Measurements from ENCODE around the gene EIF4G3. TPM values are rescaled to one million over a fixed set of nuclear protein-coding genes. Genes with fewer than 3 reads are reported as not detected.

The EIF4G3 gene
- total and polyA plus RNA-seq, 2 of the 8 experiments (the other 6 are each of a cell fraction or from before 2014, with no cell fraction given) = 47.5 to 66.6 TPM

GRCh38 chr1:21118167-21118566 lies 58.5 kb downstream of the EIF4G3 start:
- Histone ChIP-seq H3K4me3 (ENCODE audit: extremely low read depth in 1 of 4, insufficient read depth in 2 of 4, low read depth in 3 of 4, low read length in 4 of 4) (no peak overlapping the region), H2BK20ac (ENCODE audit: low read length) (no peak overlapping the region), H4K8ac (ENCODE audit: extremely low read depth, insufficient read depth, low read length) (no peak overlapping the region), H3K27ac (ENCODE audit: low read depth, low read length) (no peak overlapping the region), H3K27me3 (replicated peaks in 1 of 4; ENCODE audit: control insufficient read depth in 3 of 4, extremely low read depth in 1 of 4, insufficient read depth in 3 of 4, low read length in 3 of 4) (no peaks in the 10 kb centered on the region), H3K9ac (replicated peaks in 1 of 4; ENCODE audit: extremely low read depth in 1 of 4, low read depth in 3 of 4, low read length in 3 of 4) (no peak overlapping the region), H3K79me1 (ENCODE audit: low read depth, low read length) (no peaks in the 10 kb centered on the region; the same call in 1 of the 2 replicates), H4K20me1 (replicated peaks in 1 of 2; ENCODE audit: control insufficient read depth in 1 of 2, insufficient read depth in 2 of 2, low read length in 2 of 2) (peaks cover 3 to 4% of the 10 kb centered on the region in 2 experiments), H2AK5ac (ENCODE audit: low read depth, low read length) (no peak overlapping the region), H2BK12ac (ENCODE audit: low read depth, low read length) (no peak overlapping the region), H3K79me2 (ENCODE audit: control insufficient read depth in 1 of 2, insufficient read depth in 2 of 2, low read length in 2 of 2) (peaks cover 0 to 63% of the 10 kb centered on the region in 2 experiments; a peak in 2 of 4 replicates), H3K23ac (ENCODE audit: insufficient read length) (no peak overlapping the region), H3K56ac (replicated peaks; ENCODE audit: insufficient read length, low read depth, low read length) (no peak overlapping the region), H3K9me3 (ENCODE audit: insufficient read depth in 2 of 2, low read depth in 1 of 2, low read length in 1 of 2) (no peaks in the 10 kb centered on the region), H3K36me3 (ENCODE audit: control insufficient read depth in 2 of 4, insufficient read depth in 4 of 4, low read length in 3 of 4) (no peaks in the 10 kb centered on the region; a peak in 1 of 8 replicates), H3K14ac (ENCODE audit: insufficient read length) (no peak overlapping the region), H2AFZ (ENCODE audit: low read length) (no peak overlapping the region), H2BK120ac (replicated peaks; ENCODE audit: low read depth, low read length) (no peak overlapping the region), H3K4me1 (replicated peaks in 1 of 4; ENCODE audit: control insufficient read depth in 3 of 4, insufficient read depth in 4 of 4, low read length in 3 of 4) (no peaks in the 10 kb centered on the region), H2BK15ac (ENCODE audit: low read length) (no peak overlapping the region), H2BK5ac (ENCODE audit: low read depth, low read length) (no peak overlapping the region), H3K23me2 (ENCODE audit: low read depth, low read length) (no peaks in the 10 kb centered on the region), H4K5ac (ENCODE audit: insufficient read length, low read depth, low read length) (no peak overlapping the region), H3K18ac (ENCODE audit: extremely low read depth, low read length) (no peak overlapping the region), H3K4ac (replicated peaks; ENCODE audit: insufficient read length, low read depth, low read length) (no peak overlapping the region), H4K91ac (replicated peaks; ENCODE audit: insufficient read length, low read length) (no peak overlapping the region), H3K4me2 (ENCODE audit: insufficient read depth in 1 of 2, low read depth in 2 of 2, low read length in 2 of 2) (no peak overlapping the region)
- no peak for FAIRE-seq
- ChIA-PET CTCF (ENCODE audit: partially characterized antibody) (no interaction called here), POLR2A (ENCODE audit: partially characterized antibody) (interaction anchor here (0.8 to 3.2 kb wide), 2 partner anchors 8 to 11 kb away, joined by 4 to 9 read pairs; no protein-coding TSS in a partner anchor)
- 89% methylated on average over 6 of the region's 6 CpGs; no CpG with 5 or more reads in 1 of the 2 experiments for WGBS, 2 experiments (ENCODE audit: extremely low coverage in 1 of 2, insufficient coverage in 1 of 2, insufficient read length in 1 of 2, insufficient replicate concordance in 2 of 2, low coverage in 1 of 2, low lambda C conversion rate in 2 of 2, missing lambda C conversion rate in 1 of 2)
- DNase-seq (ENCODE audit: low read depth in 1 of 2, low spot score in 2 of 2) = no peak
- no peak for TF ChIP-seq CHD1 (IDR thresholded peaks at IDR 0.05; ENCODE audit: low read depth, low read length)
- no peak for TF ChIP-seq EP300 (IDR thresholded peaks at IDR 0.05; ENCODE audit: borderline replicate concordance in 1 of 2, low read depth in 2 of 2, low read length in 2 of 2)
- TF ChIP-seq MAX (IDR thresholded peaks at IDR 0.05) = no peak
- TF ChIP-seq RNF2 (IDR thresholded peaks at IDR 0.05; ENCODE audit: borderline replicate concordance, low read depth, low read length, missing control alignments, poor library complexity, severe bottlenecking) = no peak
- no peak for TF ChIP-seq TBP (IDR thresholded peaks at IDR 0.05; ENCODE audit: low read depth, low read length)
- no peak for TF ChIP-seq CTBP2 (IDR thresholded peaks at IDR 0.05; ENCODE audit: borderline replicate concordance, insufficient read depth, insufficient read length, low read length)
- TF ChIP-seq BRCA1 (IDR thresholded peaks at IDR 0.05; ENCODE audit: low read depth, low read length) = no peak
- no peak for TF ChIP-seq POU5F1 (IDR thresholded peaks at IDR 0.05; ENCODE audit: low read depth, low read length)
- no peak for TF ChIP-seq NRF1 (IDR thresholded peaks at IDR 0.05; ENCODE audit: low read depth, low read length)
- TF ChIP-seq POLR2AphosphoS5 (IDR thresholded peaks at IDR 0.05; ENCODE audit: low read depth, low read length) = no peak
- TF ChIP-seq HDAC6 (IDR thresholded peaks at IDR 0.05; ENCODE audit: low read depth, low read length) = no peak
- no peak for TF ChIP-seq ATF3 (IDR thresholded peaks at IDR 0.05; ENCODE audit: insufficient read depth, low read depth, low read length)
